ENCODE measurements around the gene DSE. TPM values are rescaled to one million over a fixed set of nuclear protein-coding genes. Genes with fewer than 3 reads are reported as not detected.
A peak's percentile ranks its signal among the peaks of the same experiment; 100 is the strongest.

DSE gene
- total RNA-seq, 4 donors from 2014 or later: 3.8 to 16.7 (median 9.2) TPM

- H3K4me1 ChIP-seq: peaks cover 0 to 10% (median 0%) of the 10 kb centered on the region in 4 donors
- no peaks in the 10 kb centered on the region for H3K9me3 ChIP-seq
- H3K27ac ChIP-seq: peak overlapping the region in 3 of 4 donors; percentile 16 to 34 (median 22)
- no peak for TF ChIP-seq EP300 (IDR thresholded peaks at IDR 0.05; ENCODE audit: low read depth)
- TF ChIP-seq CTCF (IDR thresholded peaks at IDR 0.05): no peak
- TF ChIP-seq POLR2AphosphoS5 (IDR thresholded peaks at IDR 0.05): no peak
- TF ChIP-seq POLR2A (IDR thresholded peaks at IDR 0.05): no peak
- intact Hi-C loops (cut with DNase I; ENCODE audit: low total_unique reads): no loop called here
- H3K27me3 ChIP-seq: no peaks in the 10 kb centered on the region
- in situ Hi-C loops (cut with MboI; ENCODE audit: low pct_ligation_motif_present in 1 of 4, low pct_unique_long_range_greater_than_20kb in 1 of 4, low sequenced_read_pairs in 3 of 4): no loop called here
- H3K36me3 ChIP-seq: no peaks in the 10 kb centered on the region
- 53 to 75% methylated on average over 1 of the region's 1 CpG for WGBS, 2 donors (ENCODE audit: low coverage in 1 of 2)
- H3K4me3 ChIP-seq: no peak overlapping the region
- DNase-seq: no peak
These were observed 27.2 kb downstream of the DSE start for GRCh38 chr6:116397914-116398313.

GRCh38 chr6:116398316-116399010 is 27.7 kb downstream of the DSE start:
- TF ChIP-seq CTCF (IDR thresholded peaks at IDR 0.05): no peak
- no peak for TF ChIP-seq EP300 (IDR thresholded peaks at IDR 0.05; ENCODE audit: low read depth)
- no peak for TF ChIP-seq POLR2A (IDR thresholded peaks at IDR 0.05)
- no peak for TF ChIP-seq POLR2AphosphoS5 (IDR thresholded peaks at IDR 0.05)
- Histone ChIP-seq H3K27me3 (no peaks in the 10 kb centered on the region), H3K27ac (peak overlapping the region in 3 of 4 donors; percentile 16 to 34 (median 22)), H3K36me3 (no peaks in the 10 kb centered on the region), H3K4me1 (peaks cover 0 to 10% (median 0%) of the 10 kb centered on the region in 4 donors), H3K4me3 (no peak overlapping the region), H3K9me3 (no peaks in the 10 kb centered on the region)
- intact Hi-C loops (cut with DNase I; ENCODE audit: low total_unique reads): no loop called here
- in situ Hi-C loops (cut with MboI; ENCODE audit: low pct_ligation_motif_present in 1 of 4, low pct_unique_long_range_greater_than_20kb in 1 of 4, low sequenced_read_pairs in 3 of 4): no loop called here
- 34% methylated on average over 2 of the region's 2 CpGs for WGBS, 2 donors (ENCODE audit: low coverage in 1 of 2)
- no peak for DNase-seq

- H3K27ac ChIP-seq: no peak overlapping the region
- WGBS, 2 donors (ENCODE audit: low coverage in 1 of 2): 90 to 94% methylated on average over 4 to 12 of the region's 12 CpGs
These were observed 28.5 kb downstream of the DSE start for GRCh38 chr6:116399287-116399686.

GRCh38 chr6:116400328-116400727 is 29.6 kb downstream of the DSE start:
- TF ChIP-seq POLR2AphosphoS5 (IDR thresholded peaks at IDR 0.05) (no peak), CTCF (IDR thresholded peaks at IDR 0.05) (no peak), EP300 (IDR thresholded peaks at IDR 0.05; ENCODE audit: low read depth) (no peak), POLR2A (IDR thresholded peaks at IDR 0.05) (no peak)
- Histone ChIP-seq H3K27me3 (no peaks in the 10 kb centered on the region), H3K27ac (no peak overlapping the region), H3K9me3 (no peaks in the 10 kb centered on the region), H3K4me3 (no peak overlapping the region), H3K36me3 (no peaks in the 10 kb centered on the region), H3K4me1 (peaks cover 0 to 19% (median 0%) of the 10 kb centered on the region in 4 donors)
- 67 to 85% methylated on average over 1 of the region's 1 CpG for WGBS, 2 donors (ENCODE audit: low coverage in 1 of 2)
- in situ Hi-C loops (cut with MboI; ENCODE audit: low pct_ligation_motif_present in 1 of 4, low pct_unique_long_range_greater_than_20kb in 1 of 4, low sequenced_read_pairs in 3 of 4) (loop anchor here in 1 of 4 donors (25.0 kb wide), 1 partner anchor 113 kb away; the partner anchor contains the start of gene TSPYL1), intact Hi-C loops (cut with DNase I; ENCODE audit: low total_unique reads) (no loop called here)
- no peak for DNase-seq

More at GRCh38 chr6:116399287-116399686, 28.5 kb downstream of the DSE start:
- intact Hi-C loops (cut with DNase I; ENCODE audit: low total_unique reads) (no loop called here), in situ Hi-C loops (cut with MboI; ENCODE audit: low pct_ligation_motif_present in 1 of 4, low pct_unique_long_range_greater_than_20kb in 1 of 4, low sequenced_read_pairs in 3 of 4) (no loop called here)
- Histone ChIP-seq H3K27me3 (no peaks in the 10 kb centered on the region), H3K4me1 (peaks cover 0 to 12% (median 0%) of the 10 kb centered on the region in 4 donors), H3K36me3 (no peaks in the 10 kb centered on the region), H3K9me3 (no peaks in the 10 kb centered on the region), H3K4me3 (no peak overlapping the region)
- no peak for DNase-seq
- TF ChIP-seq EP300 (IDR thresholded peaks at IDR 0.05; ENCODE audit: low read depth): no peak
